GM21526 (cell line): Measurements from ENCODE around the gene ARMC2.
"Not testable (repeated sequence)": the region's sequence is repeated elsewhere in the genome, so short reads cannot be mapped to it uniquely, and the experiment has no call there.

Experiments used
- ATAC-seq: cut with Tn5 transposase; IDR thresholded peaks from one replicate; pipeline ENCODE4 v1.9.1; 2021; ENCODE audit warnings: moderate library complexity; ENCODE audit not compliant: unreplicated experiment, low FRiP score

Gene ARMC2

DNA sequence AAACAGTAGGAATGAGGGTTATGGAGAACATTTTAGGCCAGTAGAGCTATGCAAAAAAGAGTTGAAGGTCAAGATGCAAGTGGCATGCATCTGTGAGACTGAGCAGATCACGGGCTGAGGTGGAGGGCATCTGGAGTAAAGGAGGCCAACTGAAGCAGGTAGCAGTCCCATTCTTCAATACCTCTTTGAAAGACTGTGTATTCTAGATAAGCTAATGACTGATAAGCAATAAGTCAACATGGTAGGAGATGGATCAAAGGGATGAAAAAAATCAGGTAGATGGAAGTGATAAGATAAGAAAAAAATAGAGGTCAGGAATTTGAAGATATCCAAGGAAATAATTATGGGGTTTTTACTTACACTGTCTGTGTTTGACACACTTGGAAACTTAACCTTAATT lies 55.6 kb downstream of the ARMC2 start:
- ATAC-seq: no peak

DNA sequence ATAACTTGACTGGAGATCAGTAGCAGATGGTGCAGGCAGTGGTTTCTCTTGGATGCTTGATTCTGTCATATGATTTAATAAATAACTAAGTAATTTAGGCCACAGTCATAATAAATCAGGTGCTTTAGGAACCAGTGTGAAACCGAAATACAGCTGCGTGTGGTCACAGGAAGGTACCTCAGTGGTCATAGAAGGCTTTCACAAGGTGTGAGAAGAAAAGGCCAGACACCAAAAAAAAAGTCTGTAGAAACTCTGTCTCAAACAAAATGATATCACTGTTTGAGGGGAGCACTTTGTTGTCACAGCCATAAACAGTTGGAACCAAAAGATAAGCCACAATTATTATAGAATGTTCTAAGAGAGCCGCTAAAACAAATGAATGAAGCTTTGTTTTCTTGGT lies 56.5 kb downstream of the ARMC2 start:
- peak; percentile 93 for ATAC-seq

DNA sequence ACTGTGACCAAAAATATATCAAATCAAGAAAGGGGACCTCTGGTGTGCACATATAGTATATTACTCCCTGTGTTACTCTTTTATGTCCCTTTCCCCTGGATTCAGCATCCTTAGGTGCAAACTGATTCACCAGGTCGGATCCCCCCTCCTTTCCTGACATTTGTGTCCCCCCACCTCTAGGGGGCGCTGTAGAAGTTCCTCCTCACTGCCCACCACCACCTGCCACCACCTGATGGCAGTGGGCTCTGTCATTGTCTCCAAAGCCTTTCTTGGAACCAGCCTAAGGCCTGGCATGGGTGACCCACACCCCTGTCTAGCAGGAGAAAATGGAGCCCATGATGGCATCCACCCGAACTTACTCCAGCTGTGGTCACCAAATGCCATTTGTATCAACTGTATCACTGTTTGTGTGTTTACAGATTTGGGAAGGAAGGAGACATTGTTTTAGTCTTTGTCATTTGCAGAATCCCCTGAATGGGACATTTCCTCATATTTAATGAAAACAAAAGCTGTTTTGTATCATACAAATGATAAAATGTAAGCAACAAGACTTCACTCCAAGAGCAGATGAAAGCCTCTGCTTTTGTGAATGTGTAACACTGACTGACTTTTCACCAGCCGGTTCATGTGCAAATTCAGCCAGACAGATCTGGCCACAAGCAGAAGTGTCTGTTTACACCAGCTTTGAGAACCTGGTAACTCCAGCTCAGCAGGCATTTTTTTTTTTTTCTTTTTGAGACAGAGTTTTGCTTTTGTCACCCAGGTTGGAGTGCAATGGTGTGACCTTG lies 66.2 kb downstream of the ARMC2 start:
- no peak for ATAC-seq

- no peak for ATAC-seq
Observed at GRCh38 chr6:108915258-108915657, 67.0 kb downstream of the ARMC2 start.

DNA sequence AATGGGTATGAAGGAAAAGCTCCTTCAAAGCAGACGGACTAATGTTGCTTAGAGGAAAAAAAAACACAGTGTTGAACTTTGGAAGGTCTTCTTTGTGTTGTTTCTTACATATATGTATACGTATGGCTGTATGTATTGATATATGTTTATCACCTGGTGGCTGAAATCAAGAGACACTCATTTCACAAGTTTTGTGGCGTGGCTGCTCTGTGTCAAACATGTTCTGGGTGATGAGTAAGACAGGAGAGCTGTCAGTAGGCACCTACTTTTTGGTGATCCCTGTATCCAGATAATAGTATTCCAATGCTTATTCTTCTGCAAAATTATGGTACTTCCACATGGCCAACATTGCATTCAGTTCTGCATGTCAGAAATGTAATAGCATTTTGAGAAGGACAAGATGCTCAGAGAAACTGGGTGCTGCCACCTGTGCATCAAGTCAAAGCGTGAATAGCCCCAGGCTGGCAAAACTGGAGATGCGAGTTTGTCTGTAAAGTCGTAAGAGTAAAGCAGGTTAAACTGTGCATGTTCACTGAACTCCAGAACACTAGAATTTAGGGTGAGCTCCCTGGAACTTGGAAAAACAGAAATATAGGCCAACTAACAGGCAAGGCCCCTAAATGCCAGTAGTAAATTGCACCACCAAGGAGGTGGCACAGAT lies 67.9 kb downstream of the ARMC2 start:
- no peak for ATAC-seq

GRCh38 chr6:108920751-108921150 lies 72.5 kb downstream of the ARMC2 start:
- ATAC-seq: no peak

- ATAC-seq: no peak
Observed at GRCh38 chr6:108921547-108922361, 73.5 kb downstream of the ARMC2 start.

DNA sequence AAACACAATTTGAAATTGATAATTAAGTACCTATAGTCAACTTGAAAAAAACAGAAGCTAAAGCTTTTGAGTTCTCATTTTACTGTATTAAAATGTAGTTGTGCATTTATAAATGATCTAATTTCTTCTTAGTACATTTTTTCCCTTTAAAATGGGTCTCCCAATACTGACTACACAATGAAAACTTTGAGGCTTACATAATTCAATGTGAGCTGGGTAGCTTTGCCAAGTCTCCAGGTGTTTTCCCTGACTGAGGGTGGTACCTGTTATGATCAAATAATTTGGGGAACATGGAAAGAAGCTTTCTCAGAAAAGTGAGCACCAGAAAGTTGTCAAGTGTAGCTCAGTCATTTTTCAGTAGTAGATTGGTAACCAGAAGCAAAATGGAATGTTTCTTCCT lies 74.3 kb downstream of the ARMC2 start:
- ATAC-seq: no peak

GRCh38 chr6:108927927-108928326 lies 79.7 kb downstream of the ARMC2 start:
- ATAC-seq: no peak

DNA sequence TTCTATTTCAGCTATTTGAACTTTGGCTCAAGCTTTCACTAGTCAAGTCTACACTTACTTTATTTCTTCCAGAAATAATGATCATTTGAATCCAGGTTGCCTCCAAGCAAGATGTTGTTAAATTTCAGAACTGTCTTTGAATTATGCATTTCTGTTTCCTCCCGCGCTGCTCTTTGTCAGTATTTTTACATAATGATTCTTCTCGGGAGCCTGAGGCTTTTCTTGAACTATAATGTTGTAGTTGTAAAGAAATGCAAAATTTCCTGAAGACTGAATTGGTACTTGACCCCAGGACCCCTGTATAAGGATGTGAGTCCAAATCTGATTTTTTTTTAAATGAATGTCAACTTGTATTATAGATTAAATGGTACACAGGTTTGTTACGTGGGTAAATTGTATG lies 80.4 kb downstream of the ARMC2 start:
- no peak for ATAC-seq

GRCh38 chr6:108931090-108931489 lies 82.9 kb downstream of the ARMC2 start:
- not testable (repeated sequence) for ATAC-seq

GRCh38 chr6:108937170-108937569 lies 88.9 kb downstream of the ARMC2 start:
- ATAC-seq: no peak

DNA sequence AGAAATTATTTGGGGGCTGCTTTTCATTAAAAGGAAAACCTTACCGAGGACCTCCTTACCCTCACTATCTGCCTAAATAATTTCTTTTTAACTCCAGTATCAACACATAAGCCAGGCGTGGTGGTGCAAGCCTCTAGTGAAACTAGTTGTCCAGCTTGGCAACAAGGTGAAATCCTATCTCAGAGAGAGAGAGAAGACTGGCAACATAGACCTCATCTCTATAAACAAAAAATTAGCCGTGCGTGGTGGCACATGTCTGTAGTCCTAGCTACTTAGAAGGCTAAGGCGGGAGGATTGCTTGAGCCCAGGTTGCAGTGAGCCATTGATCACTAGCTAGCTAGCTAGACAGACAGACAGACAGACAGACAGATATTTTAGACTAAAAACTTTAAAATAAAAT lies 92.5 kb downstream of the ARMC2 start:
- no peak for ATAC-seq

- no peak for ATAC-seq
Observed at GRCh38 chr6:108941281-108941680, 93.1 kb downstream of the ARMC2 start.

DNA sequence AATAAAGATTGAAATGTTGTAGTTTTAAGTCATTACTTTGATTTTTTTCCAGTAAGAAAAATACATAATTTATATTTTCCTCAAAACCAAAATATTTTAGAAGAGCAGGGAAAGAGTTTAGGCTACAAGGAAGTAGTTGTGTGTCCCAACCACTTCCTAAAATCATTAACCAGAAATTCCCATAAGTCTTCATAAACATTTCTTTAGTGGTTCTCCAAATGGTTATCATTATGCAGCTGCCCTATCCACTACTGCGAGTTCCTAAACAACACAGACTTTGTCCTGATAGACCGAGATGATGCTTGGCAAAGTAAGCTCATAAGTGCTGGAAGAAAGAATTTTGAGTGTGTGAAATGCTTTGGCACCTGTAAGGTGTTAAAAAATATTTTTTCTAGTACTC lies 93.6 kb downstream of the ARMC2 start:
- no peak for ATAC-seq

- ATAC-seq: no peak
Observed at GRCh38 chr6:108942556-108943492, 94.6 kb downstream of the ARMC2 start.

GRCh38 chr6:108944071-108944470 lies 95.8 kb downstream of the ARMC2 start:
- no peak for ATAC-seq

DNA sequence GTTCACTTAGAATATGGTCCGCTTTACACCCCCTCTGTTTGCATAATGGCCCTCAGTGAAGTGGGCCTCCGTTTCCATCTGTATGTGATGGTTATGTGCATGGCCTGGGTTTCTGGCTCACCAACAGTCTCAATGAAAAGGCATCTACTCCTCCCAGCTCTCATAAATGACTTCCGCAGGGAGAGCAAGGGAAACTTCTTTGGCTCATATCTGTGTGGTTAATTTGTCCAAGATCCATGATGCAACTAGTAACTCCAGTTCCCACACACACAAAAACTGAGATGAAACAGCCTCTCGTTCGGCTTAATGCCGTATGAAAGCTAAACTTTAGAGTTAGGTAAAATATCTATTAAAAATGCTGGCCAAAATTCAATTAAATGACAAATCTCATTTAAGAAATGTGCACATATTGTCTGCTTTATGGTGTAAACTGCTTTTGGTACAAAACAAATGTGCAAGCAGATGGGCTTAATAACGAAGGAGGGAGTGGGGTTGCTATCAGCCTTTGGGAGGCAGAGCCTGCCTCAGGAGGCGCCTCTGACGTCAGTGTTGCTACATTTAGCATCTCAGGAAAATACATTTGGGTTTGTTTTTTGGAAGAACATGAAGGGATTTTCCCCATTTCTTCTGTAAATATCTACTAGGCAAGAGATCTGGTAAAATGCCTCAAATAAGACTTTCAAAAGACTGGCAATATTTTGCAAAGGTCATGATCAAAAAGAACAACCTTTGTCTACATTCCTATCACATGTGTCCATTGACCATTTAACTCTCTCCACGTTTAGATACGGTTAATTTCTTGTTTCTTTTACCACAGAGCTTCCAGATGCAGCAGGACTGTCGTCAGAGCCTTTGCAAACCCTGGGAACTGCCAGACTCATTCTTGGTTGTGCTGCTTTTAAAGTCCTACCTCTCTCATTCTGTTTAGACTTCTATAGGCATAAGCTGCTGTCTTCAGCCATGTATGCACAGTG lies 96.8 kb downstream of the ARMC2 start:
- ATAC-seq: no peak

DNA sequence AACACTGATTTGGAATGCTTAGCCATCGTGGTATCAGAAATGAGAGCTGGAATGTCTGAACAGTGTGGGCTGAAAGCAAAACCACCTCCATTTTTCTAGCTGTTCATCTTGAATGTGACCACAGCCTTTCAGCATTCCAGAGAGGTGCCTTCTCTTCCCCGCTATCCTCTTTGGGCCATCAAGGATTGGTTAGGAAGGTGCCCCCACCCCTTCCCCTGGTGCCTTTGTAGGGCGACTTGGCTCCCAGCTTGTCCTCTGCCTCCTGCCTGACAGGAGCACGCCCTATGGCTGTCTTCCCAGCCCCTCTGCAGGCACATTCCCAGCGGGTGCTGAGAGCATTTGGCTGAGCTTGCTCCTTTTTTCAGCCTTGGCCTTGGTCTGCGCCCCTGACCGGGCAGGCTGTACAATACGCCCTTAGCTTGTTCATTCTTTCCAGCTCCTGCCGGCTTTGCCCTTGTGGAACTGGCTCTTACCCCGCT lies 97.5 kb downstream of the ARMC2 start:
- ATAC-seq: no peak
